Astrocyte (in vitro differentiated cells and primary cell): ENCODE data around the gene ZNF341. TPM values are rescaled to one million over a fixed set of nuclear protein-coding genes. Genes with fewer than 3 reads are reported as not detected.
"Not testable (repeated sequence)": the region's sequence is repeated elsewhere in the genome, so short reads cannot be mapped to it uniquely, and the experiment has no call there.

Source experiments
- DNase-seq: peaks from one replicate; pipeline ENCODE4 v3.0.0-alpha.2; 2010; ENCODE audit warnings: low read depth
- FAIRE-seq: peaks from 2 replicates; lab custom pipeline; 2011; peaks lifted over from hg19 to GRCh38; lab: Jason Lieb, UNC
- H2AFZ ChIP-seq: 2 replicates; pipeline ENCODE4 v1.6.0; 2012; ENCODE audit warnings: low read depth, low read length, inconsistent platforms
- H3K27ac ChIP-seq: 2 replicates; pipeline ENCODE4 v1.5.1; 2011; ENCODE audit warnings: low read depth, low read length, inconsistent platforms
- H3K27me3 ChIP-seq: 2 replicates; pipeline ENCODE4 v1.6.0; 2011; ENCODE audit warnings: low read length, inconsistent platforms; ENCODE audit not compliant: insufficient read depth
- H3K36me3 ChIP-seq: 2 replicates; pipeline ENCODE4 v1.5.1; 2011; ENCODE audit warnings: low read length, inconsistent platforms; ENCODE audit not compliant: insufficient read depth
- H3K4me1 ChIP-seq: 2 replicates; pipeline ENCODE4 v1.5.1; 2011; ENCODE audit warnings: low read length, inconsistent platforms; ENCODE audit not compliant: insufficient read depth
- H3K4me2 ChIP-seq: 2 replicates; pipeline ENCODE4 v1.6.0; 2012; ENCODE audit warnings: low read length, inconsistent platforms
- H3K4me3 ChIP-seq: 2 replicates; pipeline ENCODE4 v1.5.1; 2011; ENCODE audit warnings: low read depth, mild to moderate bottlenecking, low read length, inconsistent platforms; ENCODE audit not compliant: insufficient read depth
- H3K79me2 ChIP-seq: 2 replicates; pipeline ENCODE4 v1.6.0; 2012; ENCODE audit warnings: mild to moderate bottlenecking, low read length, inconsistent platforms; ENCODE audit not compliant: insufficient read depth
- H3K9ac ChIP-seq: 2 replicates; pipeline ENCODE4 v1.6.0; 2012; ENCODE audit warnings: mild to moderate bottlenecking, low read length, inconsistent platforms
- H3K9me3 ChIP-seq: 2 replicates; pipeline ENCODE4 v1.5.1; 2012; ENCODE audit warnings: low read depth, mild to moderate bottlenecking, low read length, inconsistent platforms; ENCODE audit not compliant: insufficient read depth
- H4K20me1 ChIP-seq: 2 replicates; pipeline ENCODE4 v1.6.0; 2012; ENCODE audit warnings: low read length, inconsistent platforms; ENCODE audit not compliant: insufficient read depth
- H3K27ac Mint-ChIP-seq: one replicate; pipeline ENCODE4 v1.8.0; 2021; ENCODE audit warnings: mild to moderate bottlenecking, mixed read lengths; ENCODE audit not compliant: unreplicated experiment
- H3K27me3 Mint-ChIP-seq: one replicate; pipeline ENCODE4 v1.8.0; 2021; ENCODE audit warnings: low read depth, mixed read lengths; ENCODE audit not compliant: unreplicated experiment
- H3K36me3 Mint-ChIP-seq: one replicate; pipeline ENCODE4 v1.8.0; 2021; ENCODE audit warnings: low read depth, mixed read lengths; ENCODE audit not compliant: unreplicated experiment
- H3K4me1 Mint-ChIP-seq: one replicate; pipeline ENCODE4 v1.8.0; 2021; ENCODE audit warnings: low read depth, mixed read lengths; ENCODE audit not compliant: unreplicated experiment
- H3K4me3 Mint-ChIP-seq: one replicate; pipeline ENCODE4 v1.8.0; 2021; ENCODE audit warnings: mild to moderate bottlenecking, moderate library complexity, mixed read lengths; ENCODE audit not compliant: unreplicated experiment
- H3K9me3 Mint-ChIP-seq: one replicate; pipeline ENCODE4 v1.8.0; 2021; ENCODE audit warnings: mild to moderate bottlenecking, mixed read lengths; ENCODE audit not compliant: unreplicated experiment
- CTCF ChIP-seq: IDR thresholded peaks from 2 replicates; pipeline ENCODE4 v1.5.1; 2011; ENCODE audit warnings: low read depth, mild to moderate bottlenecking, inconsistent platforms, low read length, moderate library complexity; ENCODE audit not compliant: insufficient read depth
- EZH2 ChIP-seq: IDR thresholded peaks from 2 replicates; pipeline ENCODE4 v1.6.1; 2012; ENCODE audit warnings: mild to moderate bottlenecking, low read length, inconsistent platforms; ENCODE audit not compliant: insufficient read depth
- total RNA-seq: library from RNA; stranded (reverse); gene quantifications from 2 replicates; pipeline ENCODE4 v1.2.1, GENCODE V29; 2021

Gene ZNF341
- total RNA-seq, 1 donor from 2014 or later = 2.0 TPM

GRCh38 chr20:33753143-33753542 is 21.3 kb downstream of the ZNF341 start:
- H3K9me3 ChIP-seq = peaks cover 8% of the 10 kb centered on the region
- H3K4me2 ChIP-seq = no peak overlapping the region
- H3K9ac ChIP-seq = no peak overlapping the region
- no peaks in the 10 kb centered on the region for H3K27me3 ChIP-seq
- Mint-ChIP-seq H3K4me1 (peaks cover 2% of the 10 kb centered on the region), H3K4me3 (no peak overlapping the region), H3K27me3 (no peaks in the 10 kb centered on the region), H3K27ac (no peak overlapping the region), H3K36me3 (peaks cover 21% of the 10 kb centered on the region), H3K9me3 (peaks cover 15% of the 10 kb centered on the region)
- no peak for FAIRE-seq
- H2AFZ ChIP-seq = no peak overlapping the region
- H4K20me1 ChIP-seq = no peaks in the 10 kb centered on the region
- no peak overlapping the region for H3K27ac ChIP-seq
- H3K79me2 ChIP-seq = no peaks in the 10 kb centered on the region
- H3K4me1 ChIP-seq = no peaks in the 10 kb centered on the region
- no peak overlapping the region for H3K4me3 ChIP-seq
- no peak for DNase-seq
- TF ChIP-seq EZH2 (no peak), CTCF (no peak)
- no peaks in the 10 kb centered on the region for H3K36me3 ChIP-seq

- peak; percentile 23 for DNase-seq
- peaks cover 15% of the 10 kb centered on the region for H3K9me3 Mint-ChIP-seq
- no peak overlapping the region for H3K27ac Mint-ChIP-seq
Measured at GRCh38 chr20:33753763-33754162, 22.0 kb downstream of the ZNF341 start.

GRCh38 chr20:33755936-33756490 is 24.2 kb downstream of the ZNF341 start:
- H3K9me3 ChIP-seq, H3K27me3 Mint-ChIP-seq, H3K79me2 ChIP-seq, H3K4me2 ChIP-seq, FAIRE-seq, H3K4me3 ChIP-seq, H3K4me1 Mint-ChIP-seq, H3K27me3 ChIP-seq, H2AFZ ChIP-seq, H3K4me1 ChIP-seq, H3K4me3 Mint-ChIP-seq, H3K36me3 ChIP-seq, H3K9ac ChIP-seq, H4K20me1 ChIP-seq, DNase-seq, H3K27ac ChIP-seq: not testable (repeated sequence)
- H3K9me3 Mint-ChIP-seq = peaks cover 15% of the 10 kb centered on the region
- peaks cover 21% of the 10 kb centered on the region for H3K36me3 Mint-ChIP-seq
- peak overlapping the region; percentile 26 for H3K27ac Mint-ChIP-seq

More at GRCh38 chr20:33753763-33754162, 22.0 kb downstream of the ZNF341 start:
- Mint-ChIP-seq H3K4me3 (no peak overlapping the region), H3K36me3 (peaks cover 22% of the 10 kb centered on the region), H3K4me1 (peaks cover 2% of the 10 kb centered on the region), H3K27me3 (no peaks in the 10 kb centered on the region)
- Histone ChIP-seq H3K27me3 (no peaks in the 10 kb centered on the region), H3K4me1 (no peaks in the 10 kb centered on the region), H3K4me3 (no peak overlapping the region), H2AFZ (no peak overlapping the region), H3K9ac (no peak overlapping the region), H3K9me3 (peaks cover 8% of the 10 kb centered on the region), H3K79me2 (no peaks in the 10 kb centered on the region), H3K27ac (no peak overlapping the region), H3K4me2 (no peak overlapping the region), H4K20me1 (no peaks in the 10 kb centered on the region), H3K36me3 (no peaks in the 10 kb centered on the region)
- TF ChIP-seq CTCF = no peak
- no peak for TF ChIP-seq EZH2
- FAIRE-seq = no peak
